HG03280 (cell line): ENCODE measurements around the gene HERC6.
"Not testable (repeated sequence)": the region's sequence is repeated elsewhere in the genome, so short reads cannot be mapped to it uniquely, and the experiment has no call there.

ENCODE experiments used
- ATAC-seq: cut with Tn5 transposase; IDR thresholded peaks from one replicate; pipeline ENCODE4 v1.9.1; 2021; ENCODE audit warnings: mild to moderate bottlenecking, moderate library complexity; ENCODE audit not compliant: unreplicated experiment

The HERC6 gene

GRCh38 chr4:88382621-88383020, 4.0 kb downstream of the HERC6 start:
- no peak for ATAC-seq

GRCh38 chr4:88390128-88390527, 11.5 kb downstream of the HERC6 start:
- ATAC-seq: no peak

GRCh38 chr4:88391703-88392102, 13.1 kb downstream of the HERC6 start:
- ATAC-seq: no peak

GRCh38 chr4:88396681-88397080, 18.0 kb downstream of the HERC6 start:
- ATAC-seq: no peak

- no peak for ATAC-seq
These were observed 19.7 kb downstream of the HERC6 start for GRCh38 chr4:88398381-88398780.

- ATAC-seq: no peak
These were observed 30.6 kb downstream of the HERC6 start for GRCh38 chr4:88409206-88409605.

- ATAC-seq: no peak
These were observed 31.1 kb downstream of the HERC6 start for GRCh38 chr4:88409789-88410188.

GRCh38 chr4:88411491-88412096, 32.9 kb downstream of the HERC6 start:
- no peak for ATAC-seq

GRCh38 chr4:88413801-88414200, 35.1 kb downstream of the HERC6 start:
- ATAC-seq: no peak

GRCh38 chr4:88414755-88415154, 36.1 kb downstream of the HERC6 start:
- ATAC-seq: no peak

- ATAC-seq: no peak
These were observed 37.3 kb downstream of the HERC6 start for GRCh38 chr4:88415982-88416381.

- ATAC-seq: no peak
These were observed 39.8 kb downstream of the HERC6 start for GRCh38 chr4:88418411-88418810.

GRCh38 chr4:88419874-88420273, 41.2 kb downstream of the HERC6 start:
- peak; percentile 71 for ATAC-seq

GRCh38 chr4:88420844-88421243, 42.2 kb downstream of the HERC6 start:
- ATAC-seq: no peak

- no peak for ATAC-seq
These were observed 43.8 kb downstream of the HERC6 start for GRCh38 chr4:88422403-88422802.

- no peak for ATAC-seq
These were observed 50.7 kb downstream of the HERC6 start for GRCh38 chr4:88429401-88429800.

- no peak for ATAC-seq
These were observed 57.5 kb downstream of the HERC6 start for GRCh38 chr4:88435987-88436693.

GRCh38 chr4:88437873-88438272, 59.2 kb downstream of the HERC6 start:
- not testable (repeated sequence) for ATAC-seq

GRCh38 chr4:88439161-88439760, 60.6 kb downstream of the HERC6 start:
- no peak for ATAC-seq

GRCh38 chr4:88440146-88440545, 61.5 kb downstream of the HERC6 start:
- no peak for ATAC-seq

- no peak for ATAC-seq
These were observed 63.0 kb downstream of the HERC6 start for GRCh38 chr4:88441696-88442095.

GRCh38 chr4:88442689-88443191, 64.1 kb downstream of the HERC6 start:
- no peak for ATAC-seq
